Ovary (tissue), 9 donors: Measurements from ENCODE around the gene SNX9. TPM values are rescaled to one million over a fixed set of nuclear protein-coding genes. Genes with fewer than 3 reads are reported as not detected.

Experiments
- DNase-seq, 5 donors: peaks; one replicate each; pipeline ENCODE4 v3.0.0-alpha.2; 2019 to 2020
- H3K27ac ChIP-seq, 2 donors: fragments of 200-600 bp; one replicate each; pipeline versions ENCODE4 v1.5.1 to v1.8.0; 2019 to 2022
- H3K27me3 ChIP-seq: fragments of 200-600 bp; one replicate; pipeline ENCODE4 v1.8.0; 2022
- H3K36me3 ChIP-seq: fragments of 200-600 bp; sonication (generic); one replicate; pipeline ENCODE4 v1.5.1; 2019
- H3K4me1 ChIP-seq: one replicate; pipeline ENCODE4 v1.8.1; 2013; ENCODE audit warnings: mild to moderate bottlenecking, moderate library complexity; ENCODE audit not compliant: insufficient read depth
- H3K4me3 ChIP-seq: fragments of 200-600 bp; sonication (generic); one replicate; pipeline ENCODE4 v1.5.1; 2017
- H3K9me3 ChIP-seq, 2 donors: fragments of 200-600 bp in 1 of 2; sonication (generic) in 1 of 2; one replicate each; pipeline versions ENCODE4 v1.5.1 to v1.8.1; 2013 to 2019; ENCODE audit warnings: mild to moderate bottlenecking in 1 of 2, moderate library complexity in 1 of 2
- CTCF ChIP-seq, 3 donors: fragments of 450-650 bp in 2 of 3; fragments of 200-600 bp in 1 of 3; IDR thresholded peaks; one replicate each; pipeline versions ENCODE4 v1.5.1 to v1.8.0; 2016 to 2022; ENCODE audit warnings: antibody characterized with exemption in 3 of 3, mild to moderate bottlenecking in 1 of 3
- EP300 ChIP-seq: sonication (generic); formaldehyde crosslinking; IDR thresholded peaks from one replicate; pipeline ENCODE4 v1.6.1; 2017; ENCODE audit warnings: antibody characterized with exemption
- POLR2A ChIP-seq: fragments of 450-650 bp; IDR thresholded peaks from one replicate; pipeline ENCODE4 v1.6.1; 2017; ENCODE audit warnings: antibody characterized with exemption, mild to moderate bottlenecking, moderate library complexity
- WGBS, 3 donors: extraction: QIAGEN DNeasy Blood & Tissue Kit in 1 of 3; methylation state at CpG; one replicate each; pipeline versions ENCODE4 v1.1.5 to v1.1.7; 2013 to 2017; 5-methylcytosine and 5-hydroxymethylcytosine counted together
- intact Hi-C, 4 donors: fragments of 100-400 bp; cut with DNase I; formaldehyde crosslinking; loops; one replicate each; pipeline versions ENCODE4 v1.11.0 to v1.15.1; 2022 to 2023
- polyA plus RNA-seq, 2 donors: library from polyadenylated mRNA; stranded (reverse); fragments of 200-250 nt in 1 of 2; fragments of 350-450 nt in 1 of 2; fragmentation: Illumina TruSeq in 1 of 2; extraction: RNeasy Lipid Tissue Mini Kit (QIAGEN cat#74804) in 1 of 2; gene quantifications; one replicate each; pipeline ENCODE4 v1.2.3, GENCODE V29; 2013 to 2014
- total RNA-seq, 7 donors: library from RNA; depleted of rRNA in 2 of 7; stranded (reverse); fragments of >200 nt in 2 of 7; fragmentation: NEBNext Ultra II Directional in 3 of 7; extraction: Animal tissue kit (Norgen Biotek cat#: 25700) in 3 of 7; gene quantifications; one replicate each; pipeline versions ENCODE4 v1.1.0 to v1.2.4, GENCODE V29; 2016 to 2023
- donor health status: DM: no; HTN: no; CAD: no; lungs with moderate emphysema.
- donor health status: DM: no; HTN: no; CAD: no.
- donor health status: Bipolar disorder and iron deficiency.
- donor health status: DM: yes; HTN: yes; CAD: no.
- donor health status: DM: no; HTN: no; CAD: no.
- donor health status: DM: yes; HTN: yes; CAD: no.

Gene SNX9
- total and polyA plus RNA-seq, 9 donors: 31.2 to 48.0 (median 38.7) TPM

GRCh38 chr6:157811476-157812173 lies 11.4 kb upstream of the SNX9 start:
- Histone ChIP-seq H3K9me3 (no peaks in the 10 kb centered on the region), H3K36me3 (no peaks in the 10 kb centered on the region), H3K4me3 (no peak overlapping the region), H3K27me3 (no peaks in the 10 kb centered on the region), H3K4me1 (peaks cover 19% of the 10 kb centered on the region), H3K27ac (no peak overlapping the region)
- DNase-seq: no peak
- TF ChIP-seq CTCF (IDR thresholded peaks at IDR 0.05): no peak
- TF ChIP-seq POLR2A: no peak
- TF ChIP-seq EP300: no peak
- intact Hi-C loops: no loop called here
- whole genome bisulfite sequencing, 3 donors: 68 to 90% (median 85%) methylated on average over 3 of the region's 3 CpGs

DNA sequence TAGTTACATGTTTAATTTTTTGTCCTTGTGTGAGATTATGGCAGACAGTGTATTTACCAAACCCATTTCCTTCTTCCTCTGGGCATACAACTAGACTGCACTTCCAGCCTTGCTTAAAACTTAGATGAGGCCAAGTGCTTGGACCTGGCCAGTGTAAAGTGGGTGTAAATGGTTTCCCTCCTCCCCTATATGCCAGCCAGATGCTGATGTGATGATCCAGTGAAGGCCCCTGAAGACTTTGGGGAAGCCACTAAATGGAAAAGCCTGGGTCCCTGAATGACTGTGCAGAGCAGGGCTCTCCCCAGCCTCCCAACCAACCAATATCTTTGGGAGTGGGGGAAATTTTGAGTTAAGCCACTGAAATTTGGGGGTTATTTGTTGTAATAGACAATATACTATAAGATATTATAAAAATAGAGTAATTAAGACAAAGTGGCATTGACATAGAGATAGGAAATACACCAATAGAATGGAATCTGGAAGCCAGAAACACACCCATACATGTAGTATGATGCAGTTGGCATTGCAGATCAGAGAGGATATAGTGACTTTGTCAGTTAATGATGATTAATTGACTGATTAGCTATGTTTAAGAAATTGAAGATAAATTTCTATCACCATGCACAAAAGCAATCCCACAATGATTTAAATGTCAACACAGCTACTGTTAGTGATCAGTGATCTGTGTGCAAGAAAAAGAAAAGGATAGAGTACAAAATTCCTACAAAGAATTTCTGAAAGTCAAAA lies 10.4 kb upstream of the SNX9 start:
- H3K27me3 ChIP-seq: no peaks in the 10 kb centered on the region
- peak overlapping the region in 1 of 2 donors; percentile 86 for H3K27ac ChIP-seq
- no peaks in the 10 kb centered on the region for H3K36me3 ChIP-seq
- peaks cover 19% of the 10 kb centered on the region for H3K4me1 ChIP-seq
- TF ChIP-seq CTCF (IDR thresholded peaks at IDR 0.05) (no peak), POLR2A (no peak), EP300 (no peak)
- H3K4me3 ChIP-seq: no peak overlapping the region
- DNase-seq: no peak
- intact Hi-C loops: no loop called here
- H3K9me3 ChIP-seq: no peaks in the 10 kb centered on the region

GRCh38 chr6:157813191-157813590 lies 9.9 kb upstream of the SNX9 start:
- Histone ChIP-seq H3K4me3 (no peak overlapping the region), H3K27me3 (no peaks in the 10 kb centered on the region), H3K36me3 (no peaks in the 10 kb centered on the region), H3K27ac (peak overlapping the region in 1 of 2 donors; percentile 86), H3K9me3 (no peaks in the 10 kb centered on the region), H3K4me1 (peaks cover 19% of the 10 kb centered on the region)
- DNase-seq: peak; percentile 46 to 62 (median 50)
- TF ChIP-seq POLR2A: no peak
- 27 to 37% (median 32%) methylated on average over 5 of the region's 5 CpGs for WGBS, 3 donors
- intact Hi-C loops: no loop called here

DNA sequence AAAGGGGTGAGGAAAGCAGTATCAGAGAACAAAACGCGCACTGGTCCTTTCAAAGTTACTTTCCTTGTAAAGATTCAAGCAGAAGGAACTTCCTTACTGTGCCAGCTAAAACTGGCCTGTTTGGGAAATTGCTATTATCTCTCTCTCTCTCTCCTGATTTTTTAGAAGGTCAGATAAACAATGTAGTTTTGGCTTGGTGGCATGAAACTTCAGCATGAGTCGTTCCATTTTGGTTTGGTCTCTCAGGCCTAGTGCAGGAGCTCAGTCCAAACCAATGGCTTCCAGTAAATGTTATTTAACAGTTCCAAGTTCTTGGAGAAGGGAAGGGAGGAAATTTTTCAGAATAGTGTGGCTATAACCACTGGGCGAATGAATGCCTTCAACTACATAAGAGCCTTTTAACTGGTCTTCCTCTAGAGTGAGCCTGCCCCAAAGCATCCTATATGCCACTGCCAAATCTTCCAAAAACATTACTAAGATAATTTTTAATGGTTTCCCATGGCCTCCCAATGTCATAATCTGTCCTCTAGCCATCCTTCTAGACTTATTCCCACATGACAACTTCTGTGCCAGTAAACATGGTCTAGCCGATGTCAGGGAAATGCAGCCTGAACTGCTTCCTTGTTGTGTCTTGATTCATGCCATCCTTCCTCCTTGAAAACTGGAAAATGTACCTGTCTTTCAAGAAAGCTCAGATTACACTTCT lies 9.1 kb upstream of the SNX9 start:
- Histone ChIP-seq H3K9me3 (no peaks in the 10 kb centered on the region), H3K27ac (peak overlapping the region in 1 of 2 donors; percentile 86), H3K27me3 (no peaks in the 10 kb centered on the region), H3K36me3 (no peaks in the 10 kb centered on the region), H3K4me3 (no peak overlapping the region), H3K4me1 (peaks cover 19% of the 10 kb centered on the region)
- no peak for TF ChIP-seq POLR2A
- TF ChIP-seq EP300: no peak
- TF ChIP-seq CTCF (IDR thresholded peaks at IDR 0.05): no peak
- WGBS, 3 donors: 15 to 35% (median 26%) methylated on average over 5 of the region's 5 CpGs
- intact Hi-C loops: no loop called here
- peak in 2 of 5 donors; percentile 28 to 42 for DNase-seq
